NCI-H2196 treated with DMSO at 0.1 percent for 48 hours (cell line): Measurements from ENCODE around the gene ZNF740.

Experiments
- DNase-seq: peaks from one replicate; lab custom pipeline; 2025; ENCODE audit not compliant: unreplicated experiment; lab: John Stamatoyannopoulos, UW

The ZNF740 gene

GRCh38 chr12:53212931-53213330 is 32.4 kb downstream of the ZNF740 start:
- no peak for DNase-seq

- DNase-seq = peak; percentile 44
Observed at GRCh38 chr12:53213348-53213747, 32.8 kb downstream of the ZNF740 start.

GRCh38 chr12:53214221-53214620 is 33.7 kb downstream of the ZNF740 start:
- DNase-seq = no peak

GRCh38 chr12:53214687-53215455 is 34.3 kb downstream of the ZNF740 start:
- no peak for DNase-seq

GRCh38 chr12:53215497-53215896 is 35.0 kb downstream of the ZNF740 start:
- no peak for DNase-seq

- DNase-seq = no peak
Observed at GRCh38 chr12:53217051-53217930, 36.8 kb downstream of the ZNF740 start.

- DNase-seq = no peak
Observed at GRCh38 chr12:53217931-53218307, 37.4 kb downstream of the ZNF740 start.

GRCh38 chr12:53218551-53219291 is 38.2 kb downstream of the ZNF740 start:
- DNase-seq = no peak

- no peak for DNase-seq
Observed at GRCh38 chr12:53219292-53219955, 38.9 kb downstream of the ZNF740 start.

GRCh38 chr12:53219956-53220693 is 39.6 kb downstream of the ZNF740 start:
- no peak for DNase-seq

GRCh38 chr12:53220694-53221202 is 40.2 kb downstream of the ZNF740 start:
- peak; percentile 92 for DNase-seq

- no peak for DNase-seq
Observed at GRCh38 chr12:53221203-53222080, 40.9 kb downstream of the ZNF740 start.

GRCh38 chr12:53222170-53222721 is 41.7 kb downstream of the ZNF740 start:
- no peak for DNase-seq

- DNase-seq = no peak
Observed at GRCh38 chr12:53222806-53223261, 42.3 kb downstream of the ZNF740 start.

GRCh38 chr12:53223389-53224060 is 43.0 kb downstream of the ZNF740 start:
- no peak for DNase-seq

- DNase-seq = no peak
Observed at GRCh38 chr12:53224061-53224896, 43.8 kb downstream of the ZNF740 start.
